Amniotic stem cell (primary cell): ENCODE measurements around the gene MFRP.

Experiments
- DNase-seq: peaks from one replicate; lab custom pipeline; 2025; lab: John Stamatoyannopoulos, UW

Gene MFRP

GRCh38 chr11:119318240-119319135 is 28.0 kb downstream of the MFRP start:
- no peak for DNase-seq

DNA sequence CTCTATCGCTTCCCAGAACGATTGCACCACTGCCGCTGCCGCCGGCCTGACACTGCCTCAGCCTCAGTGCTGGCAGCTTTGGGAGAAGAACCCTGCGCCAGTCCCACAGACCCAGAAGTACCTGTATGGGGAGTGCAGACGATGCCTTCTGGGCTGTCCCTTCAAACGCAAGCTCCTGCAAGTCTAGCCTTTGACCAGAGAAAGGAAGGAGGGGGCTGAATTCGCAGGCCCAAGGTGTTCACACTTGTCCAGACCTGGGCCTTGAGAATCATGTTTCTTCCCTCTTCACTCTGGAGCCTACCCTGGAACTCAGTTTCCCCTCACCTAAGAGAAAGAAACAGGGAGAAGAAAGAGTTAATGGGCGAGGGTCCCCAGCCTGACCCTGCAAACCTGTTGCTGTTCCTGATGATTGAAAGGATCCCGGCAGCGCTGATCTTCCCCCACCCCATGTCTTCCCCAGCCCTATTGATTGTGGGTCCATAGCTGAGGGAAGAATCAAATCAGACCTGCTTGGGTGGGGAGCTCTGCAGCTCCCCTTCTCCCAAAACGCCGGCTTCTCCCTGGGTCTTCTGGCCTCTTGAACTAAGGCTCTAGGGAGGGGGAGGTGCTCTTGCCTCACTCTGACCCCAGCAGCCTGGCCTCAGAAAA is 28.8 kb downstream of the MFRP start:
- DNase-seq = no peak

- no peak for DNase-seq
These were observed 29.5 kb downstream of the MFRP start, which contains the start of gene MCAM for GRCh38 chr11:119316729-119317591. MCAM (minus strand) TSS chr11:119317130; CDS start chr11:119317101, 29 bp downstream.

- DNase-seq = no peak
These were observed 30.3 kb downstream of the MFRP start for GRCh38 chr11:119316016-119316728.

GRCh38 chr11:119315131-119316015 is 31.1 kb downstream of the MFRP start:
- no peak for DNase-seq

- no peak for DNase-seq
These were observed 31.8 kb downstream of the MFRP start for GRCh38 chr11:119314726-119315125.

GRCh38 chr11:119310682-119311052 is 35.8 kb downstream of the MFRP start:
- no peak for DNase-seq

DNA sequence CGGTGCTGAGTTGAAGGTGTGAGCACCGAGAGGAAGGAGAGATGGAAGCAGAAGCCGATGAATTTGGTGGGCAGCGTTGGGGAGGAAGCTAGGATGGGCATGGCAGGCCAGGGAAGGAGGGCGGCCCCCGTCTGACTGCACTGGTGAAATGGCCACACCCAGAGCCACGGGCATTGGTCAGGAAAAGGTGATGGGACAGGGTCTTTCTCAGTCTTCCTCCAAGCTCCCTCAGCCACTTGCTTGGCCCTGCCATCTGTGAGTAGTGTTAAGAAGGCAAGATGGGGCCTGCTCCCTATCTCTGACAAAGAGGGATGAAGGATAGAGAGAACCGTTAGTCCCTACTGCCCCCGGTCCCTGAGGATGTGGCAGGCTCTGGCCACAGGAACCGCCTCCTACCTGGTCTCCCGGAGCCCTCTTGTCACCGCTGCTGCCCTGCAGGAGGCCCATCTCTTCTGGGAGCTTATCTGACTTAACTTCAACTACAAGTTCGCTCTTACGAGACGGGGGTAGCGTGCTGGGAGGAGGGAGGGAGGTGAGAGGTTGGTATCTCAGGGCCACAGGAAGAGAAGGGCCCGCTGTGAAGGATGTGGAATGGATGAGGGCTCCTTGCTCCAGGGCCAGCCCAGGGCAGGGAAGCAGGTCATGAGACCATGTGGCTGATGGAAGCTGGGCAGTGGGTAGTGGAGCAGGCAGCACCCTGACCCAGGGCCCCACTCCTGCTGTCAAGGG is 36.4 kb downstream of the MFRP start:
- no peak for DNase-seq

- no peak for DNase-seq
These were observed 37.1 kb downstream of the MFRP start for GRCh38 chr11:119309411-119309810.

DNA sequence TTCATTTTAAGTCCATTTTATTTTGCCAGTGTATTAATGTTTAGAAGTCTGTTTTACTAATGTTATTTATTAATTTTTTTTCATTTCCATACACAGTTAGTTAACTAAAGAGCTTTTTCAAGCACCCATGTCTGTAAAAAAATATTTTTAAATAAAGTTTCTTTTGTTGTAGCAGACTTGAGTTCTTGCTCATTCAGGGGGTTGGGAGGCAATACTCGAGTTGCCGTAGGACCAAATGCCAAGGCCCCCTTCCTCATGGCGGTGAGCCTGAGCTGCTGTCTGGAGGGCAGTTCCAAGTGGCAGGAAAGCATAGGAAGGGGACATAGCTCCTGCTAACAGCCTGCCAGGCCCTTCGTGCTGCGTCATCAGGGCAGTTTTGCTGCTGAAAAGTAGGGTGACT is 38.5 kb downstream of the MFRP start:
- DNase-seq = no peak

DNA sequence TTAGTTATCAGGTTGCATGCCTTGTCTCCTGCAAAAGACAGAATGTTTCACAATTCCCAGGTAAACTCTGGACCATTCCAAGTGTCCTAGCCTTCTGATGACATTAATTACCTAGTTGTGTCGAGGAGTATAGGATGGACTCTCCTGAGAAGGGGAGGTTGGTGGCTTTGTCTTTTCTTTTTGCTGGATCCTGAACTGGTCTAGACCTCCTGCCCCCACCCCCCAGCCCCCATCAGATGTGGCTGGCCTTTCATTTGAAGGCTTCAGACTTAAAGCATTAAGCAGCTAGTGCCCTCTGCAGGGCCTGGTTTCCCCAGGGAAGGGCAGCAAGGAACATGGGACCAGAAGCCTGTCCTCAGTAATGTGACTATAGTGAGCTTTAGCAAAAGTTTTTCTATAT is 39.3 kb downstream of the MFRP start:
- DNase-seq = no peak

DNA sequence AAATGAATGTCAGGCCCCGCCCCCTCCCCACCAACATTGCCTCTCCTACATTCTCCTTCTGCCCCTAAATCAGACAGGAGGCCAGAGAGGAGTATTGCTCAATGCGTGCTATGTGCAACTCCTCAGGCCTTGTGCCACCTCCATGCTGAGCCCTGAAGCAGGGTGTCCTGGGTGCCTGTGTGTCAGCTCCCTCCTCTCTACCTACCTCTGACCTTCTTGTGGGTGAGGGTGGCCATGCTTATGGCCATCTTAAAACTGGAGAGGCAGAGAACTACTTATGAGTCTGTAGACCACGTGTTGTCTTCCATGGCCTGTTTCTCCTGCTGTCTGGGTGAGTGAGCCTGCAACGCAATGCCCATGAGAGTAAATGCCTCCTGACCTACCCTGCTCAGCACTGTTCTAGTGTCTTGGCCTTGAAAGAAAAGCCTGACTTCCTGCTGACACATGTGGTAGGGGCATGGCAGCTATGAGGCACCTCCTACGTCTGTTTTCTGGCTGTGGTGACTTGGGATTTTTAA is 40.1 kb downstream of the MFRP start:
- no peak for DNase-seq

GRCh38 chr11:119305556-119306372 is 40.7 kb downstream of the MFRP start:
- no peak for DNase-seq

GRCh38 chr11:119303227-119303718 is 43.2 kb downstream of the MFRP start:
- no peak for DNase-seq

DNA sequence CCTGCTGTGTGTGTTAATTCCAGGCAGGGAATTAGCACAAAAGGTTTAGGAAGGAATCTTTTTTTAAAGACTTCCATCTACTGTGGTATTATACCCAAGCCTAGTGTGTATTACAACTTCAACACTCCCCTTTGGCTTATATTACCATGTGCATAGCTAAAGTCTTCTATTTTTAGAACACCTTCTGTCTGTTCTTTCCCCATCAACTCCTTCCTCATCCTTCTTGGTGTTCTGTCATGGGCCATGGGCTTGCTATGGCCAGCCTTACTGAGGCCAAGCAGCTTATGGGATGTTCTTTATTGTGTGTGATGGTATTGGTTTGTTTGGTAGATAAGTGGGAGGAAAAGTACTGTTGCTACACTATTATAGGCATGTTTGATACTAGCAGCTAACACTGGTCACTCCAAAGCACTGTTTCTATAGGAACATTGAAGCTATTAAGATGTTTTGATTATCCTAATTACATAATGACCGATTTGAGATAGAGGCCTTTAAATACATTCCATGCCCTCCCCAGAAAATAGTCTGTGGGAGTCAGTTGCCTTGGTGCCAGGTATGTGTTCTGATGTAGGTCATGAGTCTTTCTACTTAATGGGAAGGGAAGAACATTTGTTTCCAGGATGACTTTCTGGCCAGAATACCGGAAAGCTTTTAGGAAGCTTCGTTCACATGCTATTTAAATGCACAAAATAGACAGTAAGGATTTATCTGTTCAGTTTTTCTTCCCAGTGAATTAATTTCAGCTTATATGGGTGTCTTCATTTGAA is 46.1 kb downstream of the MFRP start:
- no peak for DNase-seq

DNA sequence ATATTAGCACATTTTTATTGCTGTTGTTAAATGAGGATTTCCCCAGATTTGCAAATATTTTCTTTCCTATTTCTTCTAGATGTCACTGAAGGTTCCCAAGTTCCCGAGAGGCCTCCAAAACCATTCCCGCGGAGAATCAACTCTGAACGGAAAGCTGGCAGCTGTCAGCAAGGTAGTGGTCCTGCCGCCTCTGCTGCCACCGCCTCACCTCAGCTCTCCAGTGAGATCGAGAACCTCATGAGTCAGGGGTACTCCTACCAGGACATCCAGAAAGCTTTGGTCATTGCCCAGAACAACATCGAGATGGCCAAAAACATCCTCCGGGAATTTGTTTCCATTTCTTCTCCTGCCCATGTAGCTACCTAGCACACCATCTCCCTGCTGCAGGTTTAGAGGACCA is 47.1 kb downstream of the MFRP start:
- no peak for DNase-seq

- no peak for DNase-seq
These were observed 47.8 kb downstream of the MFRP start for GRCh38 chr11:119298726-119299125.

- DNase-seq = no peak
These were observed 48.6 kb downstream of the MFRP start for GRCh38 chr11:119297938-119298337.
